LNCaP clone FGC (cell line): Measurements from ENCODE around the gene PSMB3.

ENCODE experiments used
- DNase-seq: peaks from one replicate; pipeline ENCODE4 v3.0.0-alpha.2; 2011; ENCODE audit warnings: low read depth
- H3K4me3 ChIP-seq: 2 replicates; pipeline ENCODE4 v1.5.1; 2011; ENCODE audit warnings: mild to moderate bottlenecking, low read depth, low read length, control low read depth
- CTCF ChIP-seq: IDR thresholded peaks from 2 replicates; pipeline ENCODE4 v1.5.1; 2012; ENCODE audit warnings: mild to moderate bottlenecking; ENCODE audit not compliant: control insufficient read depth, insufficient read depth; ENCODE audit errors: extremely low read depth

The PSMB3 gene

GRCh38 chr17:38710985-38711384, 41.6 kb upstream of the PSMB3 start:
- TF ChIP-seq CTCF: no peak
- no peak for DNase-seq
- H3K4me3 ChIP-seq: no peak overlapping the region

GRCh38 chr17:38711792-38712571, 40.6 kb upstream of the PSMB3 start:
- DNase-seq: no peak

GRCh38 chr17:38712593-38712992, 39.9 kb upstream of the PSMB3 start:
- DNase-seq: no peak
- TF ChIP-seq CTCF: no peak
- H3K4me3 ChIP-seq: no peak overlapping the region

More at GRCh38 chr17:38711792-38712571, 40.6 kb upstream of the PSMB3 start:
- no peak for TF ChIP-seq CTCF
- H3K4me3 ChIP-seq: no peak overlapping the region

GRCh38 chr17:38713456-38714075, 39.0 kb upstream of the PSMB3 start:
- no peak for TF ChIP-seq CTCF
- DNase-seq: no peak

GRCh38 chr17:38715216-38715943, 37.2 kb upstream of the PSMB3 start:
- DNase-seq: no peak
- no peak for TF ChIP-seq CTCF

More at GRCh38 chr17:38713456-38714075, 39.0 kb upstream of the PSMB3 start:
- H3K4me3 ChIP-seq: no peak overlapping the region

GRCh38 chr17:38716368-38717005, 36.1 kb upstream of the PSMB3 start:
- DNase-seq: no peak
- TF ChIP-seq CTCF: no peak
- H3K4me3 ChIP-seq: no peak overlapping the region

More at GRCh38 chr17:38715216-38715943, 37.2 kb upstream of the PSMB3 start:
- H3K4me3 ChIP-seq: no peak overlapping the region
